ENCODE measurements around the gene PLA1A. TPM values are rescaled to one million over a fixed set of nuclear protein-coding genes. Genes with fewer than 3 reads are reported as not detected.

The PLA1A gene
- total and polyA plus RNA-seq, 10 of the 15 experiments (the other 5 are each of a cell fraction or from before 2014, with no cell fraction given) = 2.9 to 106 (median 4.8) TPM

GRCh38 chr3:119559441-119559963 lies 38.2 kb upstream of the PLA1A start, which contains the start of gene CD80 (continued):
- TF ChIP-seq ZNF384 (IDR thresholded peaks at IDR 0.05; ENCODE audit: borderline replicate concordance, low read depth, low read length) = peak; percentile 34; the same call in 1 of the 2 replicates
- TF ChIP-seq E2F4 (IDR thresholded peaks at IDR 0.05; ENCODE audit: low read depth, low read length) = 0 out of 2 replicates have a peak, but pooled peaks have one; percentile 29
- no peak for TF ChIP-seq NFYA (IDR thresholded peaks at IDR 0.05; ENCODE audit: borderline replicate concordance, low read depth, low read length)
- no peak for TF ChIP-seq SREBF2 (IDR thresholded peaks at IDR 0.05; ENCODE audit: low read length)
- TF ChIP-seq NR2C1 (IDR thresholded peaks at IDR 0.05) = no peak
- TF ChIP-seq ZNF687 (IDR thresholded peaks at IDR 0.05) = peak; percentile 66
- no peak for TF ChIP-seq STAT1 (conservative IDR thresholded peaks at IDR 0.05)
- TF ChIP-seq BRCA1 (IDR thresholded peaks at IDR 0.05; ENCODE audit: low read depth, low read length) = no peak
- 0 out of 2 replicates have a peak, but pooled peaks have one; percentile 47 for TF ChIP-seq PKNOX1 (IDR thresholded peaks at IDR 0.05)
- TF ChIP-seq MYC (IDR thresholded peaks at IDR 0.05; ENCODE audit: insufficient read depth, insufficient read length, insufficient replicate concordance, low read length, severe bottlenecking) = no peak
- no peak; the same call in 1 of the 2 replicates for TF ChIP-seq CREB1 (IDR thresholded peaks at IDR 0.05; ENCODE audit: low read depth)
- TF ChIP-seq ETV6 (conservative IDR thresholded peaks at IDR 0.05 in 1 of 2, IDR thresholded peaks at IDR 0.05 in 1 of 2; ENCODE audit: borderline replicate concordance in 1 of 2, low read depth in 1 of 2) = no peak
- TF ChIP-seq PAX8 (IDR thresholded peaks at IDR 0.05) = no peak
- no peak for TF ChIP-seq CREM (IDR thresholded peaks at IDR 0.05; ENCODE audit: low read depth)
- TF ChIP-seq TCF3 (IDR thresholded peaks at IDR 0.05; ENCODE audit: borderline replicate concordance, insufficient read depth, low read depth, low read length) = no peak
- TF ChIP-seq SRF (IDR thresholded peaks at IDR 0.05; ENCODE audit: low read depth in 2 of 2, low read length in 2 of 2) = 0 out of 4 replicates have a peak, but pooled peaks of 1 of the 2 experiments have one; percentile 40
- TF ChIP-seq RFX5 (IDR thresholded peaks at IDR 0.05; ENCODE audit: low read depth, low read length) = no peak
- TF ChIP-seq SREBF1 (IDR thresholded peaks at IDR 0.05; ENCODE audit: low read length) = no peak
- no peak for TF ChIP-seq ZBTB40 (IDR thresholded peaks at IDR 0.05; ENCODE audit: borderline replicate concordance)
- TF ChIP-seq YY1 (IDR thresholded peaks at IDR 0.05; ENCODE audit: low read depth, low read length) = peak; percentile 71

Measured in GM12878 (cell line).